HepG2 (cell line): Measurements from ENCODE around the gene AFF1.

Source experiments
- ASH2L ChIP-seq: fragments of 300-600, 200-600 bp; sonication (generic); IDR thresholded peaks from 2 replicates; pipeline ENCODE4 v1.7.0; 2017; ENCODE audit warnings: low read depth, mild to moderate bottlenecking, moderate library complexity, mixed read lengths, low read length; ENCODE audit not compliant: insufficient read length
- CCDC6 ChIP-seq: sonication (generic); formaldehyde crosslinking; IDR thresholded peaks from 2 replicates; pipeline ENCODE4 v1.8.1; 2022; ENCODE audit warnings: mild to moderate bottlenecking, missing genetic modification reagents, moderate library complexity
- CREB3 ChIP-seq: sonication (generic); formaldehyde crosslinking; IDR thresholded peaks from 2 replicates; pipeline ENCODE4 v1.5.0; 2020; ENCODE audit warnings: missing genetic modification reagents
- CTCF ChIP-seq: sonication (generic); formaldehyde crosslinking; IDR thresholded peaks from 2 replicates; pipeline ENCODE4 v1.5.0; 2020; ENCODE audit warnings: mild to moderate bottlenecking, missing genetic modification reagents, moderate library complexity
- HES4 ChIP-seq: sonication (generic); formaldehyde crosslinking; IDR thresholded peaks from 2 replicates; pipeline ENCODE4 v1.9.0; 2021; ENCODE audit warnings: mild to moderate bottlenecking, missing genetic modification reagents, borderline replicate concordance
- IRF2 ChIP-seq: IDR thresholded peaks from 2 replicates; pipeline ENCODE4 v1.6.1; 2018; ENCODE audit warnings: missing genetic modification reagents, missing compliant biosample characterization
- MAX ChIP-seq: IDR thresholded peaks from 2 replicates; pipeline ENCODE4 v1.6.1; 2012; ENCODE audit warnings: inconsistent platforms
- POLR2A ChIP-seq, 2 experiments: IDR thresholded peaks; 2 replicates each; pipeline ENCODE4 v1.6.1; 2011; ENCODE audit warnings: low read depth in 2 of 2, low read length in 2 of 2, mild to moderate bottlenecking in 1 of 2, moderate library complexity in 1 of 2; ENCODE audit not compliant: insufficient read depth in 1 of 2
- RXRA ChIP-seq: sonication (generic); formaldehyde crosslinking; IDR thresholded peaks from 2 replicates; pipeline ENCODE4 v1.5.1; 2020; ENCODE audit warnings: missing genetic modification reagents
- SRY ChIP-seq: sonication (generic); formaldehyde crosslinking; IDR thresholded peaks from 2 replicates; pipeline ENCODE4 v1.8.0; 2022; ENCODE audit warnings: mild to moderate bottlenecking, missing genetic modification reagents
- ZNF292 ChIP-seq: sonication (generic); formaldehyde crosslinking; IDR thresholded peaks from 2 replicates; pipeline ENCODE4 v1.8.1; 2022; ENCODE audit warnings: mild to moderate bottlenecking, low read depth, missing genetic modification reagents, borderline replicate concordance
- ZNF639 ChIP-seq: conservative IDR thresholded peaks from 2 replicates; pipeline ENCODE4 v1.6.1; 2018; ENCODE audit warnings: missing genetic modification reagents
- ZNF704 ChIP-seq: sonication (generic); formaldehyde crosslinking; IDR thresholded peaks from 2 replicates; pipeline ENCODE4 v1.8.1; 2023; ENCODE audit warnings: mild to moderate bottlenecking, inconsistent platforms, moderate library complexity, missing genetic modification reagents, borderline replicate concordance
- ZNF891 ChIP-seq: sonication (generic); formaldehyde crosslinking; IDR thresholded peaks from 2 replicates; pipeline ENCODE4 v1.5.0; 2020; ENCODE audit warnings: mild to moderate bottlenecking, missing genetic modification reagents

GRCh38 chr4:86974551-86974994, 39.8 kb downstream of the AFF1 start:
- TF ChIP-seq ZNF891 (no peak), CREB3 (CRISPR knock-in tag) (no peak), CTCF (no peak), MAX (no peak), ASH2L (no peak), HES4 (CRISPR knock-in tag) (no peak), CCDC6 (CRISPR knock-in tag) (no peak), SRY (CRISPR knock-in tag) (no peak), POLR2A (IDR thresholded peaks at IDR 0.05; ENCODE audit: insufficient read depth in 1 of 2, low read depth in 2 of 2, low read length in 2 of 2) (no peak), IRF2 (CRISPR knock-in tag) (no peak), ZNF639 (CRISPR knock-in tag) (no peak), ZNF292 (CRISPR knock-in tag) (no peak), RXRA (CRISPR knock-in tag) (no peak), ZNF704 (no peak)
